GM12878 (cell line): ENCODE data around the gene PHRF1. TPM values are rescaled to one million over a fixed set of nuclear protein-coding genes. Genes with fewer than 3 reads are reported as not detected.

Experiments used
- ASH2L ChIP-seq: fragments of 300-600, 200-600 bp; sonication (generic); IDR thresholded peaks from 2 replicates; pipeline ENCODE4 v1.6.1; 2017; ENCODE audit warnings: low read depth, mild to moderate bottlenecking, borderline replicate concordance
- ATF2 ChIP-seq: IDR thresholded peaks from 2 replicates; pipeline ENCODE4 v1.6.1; 2012; ENCODE audit warnings: low read length, inconsistent platforms
- ELK1 ChIP-seq: IDR thresholded peaks from 2 replicates; pipeline ENCODE4 v1.6.1; 2012; ENCODE audit warnings: low read depth, low read length, improper control_type of control experiment
- HDAC2 ChIP-seq: fragments of 200-600 bp; sonication (generic); IDR thresholded peaks from 2 replicates; pipeline ENCODE4 v1.6.1; 2017
- SMC3 ChIP-seq: IDR thresholded peaks from 2 replicates; pipeline ENCODE4 v1.6.1; 2011; ENCODE audit warnings: low read length, improper control_type of control experiment, borderline replicate concordance
- microRNA counts: library from miRNA; unstranded; fragments of <30 nt; microRNA quantifications from one replicate; lab custom pipeline; 2016
- microRNA-seq: library from miRNA; unstranded; fragments of <30 nt; microRNA quantifications from one replicate; pipeline ENCODE4, GENCODE V29; 2018
- polyA plus RNA-seq, 11 experiments: library from polyadenylated mRNA; depleted of rRNA in 4 of 11; unstranded in 6 of 11; stranded (reverse) in 5 of 11; fragments of >200 nt; fragmentation: Nextera tagmentation in 4 of 11; fragmentation: Illumina TruSeq in 1 of 11; extraction: Ambion mirVana in 4 of 11; extraction: Trizol in 1 of 11; gene quantifications; 1 replicate in 1 of 11; 2 replicates in 10 of 11; pipeline versions ENCODE4 v1.2.1 to v1.2.3, GENCODE V29; 2011 to 2016; ENCODE audit warnings: inconsistent platforms in 2 of 11, missing spikeins in 2 of 11, low read depth in 1 of 11
- small RNA-seq: library from RNA; depleted of rRNA; stranded (forward); fragments of <200 nt; gene quantifications from one replicate; pipeline ENCODE3, GENCODE V24; 2014
- total RNA-seq, 4 experiments: library from RNA; depleted of rRNA in 3 of 4; stranded (reverse); fragments of >200 nt in 3 of 4; fragmentation: Illumina TruSeq in 1 of 4; extraction: Trizol in 1 of 4; gene quantifications; 2 replicates each; pipeline versions ENCODE4 v1.2.1 to v1.2.3, GENCODE V29; 2013 to 2021

Gene PHRF1
- total and polyA plus RNA-seq, 10 of the 15 experiments (the other 5 are each of a cell fraction or from before 2014, with no cell fraction given) = 0.13 to 43.5 (median 15.1) TPM

DNA sequence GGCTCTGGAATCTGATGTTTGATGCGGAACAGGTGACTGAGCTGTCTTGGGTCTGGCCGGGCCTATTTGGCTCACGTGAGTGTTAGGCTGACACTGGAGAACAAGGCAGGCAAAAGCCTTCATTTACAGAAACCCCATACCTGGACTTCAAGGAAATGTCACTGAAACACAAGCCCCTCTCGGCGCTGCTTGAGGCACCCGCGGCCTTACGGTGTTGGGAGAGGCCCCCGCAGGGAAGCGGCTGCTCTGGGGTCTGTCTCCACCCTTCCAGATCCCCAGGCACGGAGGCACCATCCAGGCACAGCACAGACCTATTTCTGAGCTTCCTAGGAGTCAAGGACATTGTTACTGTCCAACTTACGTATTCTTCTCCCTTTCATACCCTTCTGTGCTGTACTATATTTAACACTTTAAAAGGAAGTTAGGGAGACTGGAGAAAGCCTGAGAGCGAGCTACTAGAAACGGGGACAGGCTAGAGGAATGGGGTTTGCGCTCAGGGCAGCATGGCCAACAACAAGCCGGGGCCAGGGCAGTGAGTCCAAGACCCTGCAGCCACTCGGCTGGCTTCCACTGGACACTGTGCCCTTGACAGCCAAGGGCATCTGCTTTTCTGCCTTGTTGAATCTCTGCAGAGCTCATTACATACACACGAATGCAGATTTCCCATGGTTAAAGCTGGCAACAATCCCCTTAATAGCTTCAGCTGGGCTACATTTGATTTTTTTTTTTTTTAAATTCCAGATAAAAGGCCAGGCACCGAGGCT lies 84.6 kb downstream of the PHRF1 start (continued):
- no peak for TF ChIP-seq ATF2
- no peak for TF ChIP-seq ELK1
- TF ChIP-seq HDAC2 = no peak
- no peak for TF ChIP-seq ASH2L
- no peak for TF ChIP-seq SMC3

MicroRNAs within 50 kb of the gene (microRNA counts, 767-probe panel; counts per million panel counts)
- 2,553 counts per million, percentile 84 among the panel's probes with 10 or more counts for microRNA hsa-miR-210 (lab: Ali Mortazavi, UCI)

Small RNA genes lying within 50 kb of the gene (microRNA-seq; reads per million reads assigned to microRNA genes)
- 808 reads per million, percentile 88 among the genes with 10 or more reads in this experiment for gene MIR210

Small RNA genes lying within 50 kb of the gene (small RNA-seq; reads per million reads assigned to genes)
- gene MIR210 = 439 reads per million, percentile 99 among the genes with 10 or more reads in this experiment

Other genes starting within 250 kb of the PHRF1 start
Only the 7 nearest of the 24 such genes appear.
- gene HRAS, start 40.9 kb upstream of the PHRF1 start, total RNA-seq (2014; rRNA removed) = 43.5 and 47.6 TPM in 2 replicates
- 25.3 and 31.6 TPM in 2 replicates for gene HRAS, start 40.9 kb upstream of the PHRF1 start, total RNA-seq (2014; rRNA removed; fragmentation: Illumina TruSeq; extraction: Trizol)
- 58.0 and 70.7 TPM in 2 replicates for gene HRAS, start 40.9 kb upstream of the PHRF1 start, total RNA-seq (2021)
- 14.3 and 31.9 TPM in 2 replicates for gene HRAS, start 40.9 kb upstream of the PHRF1 start, polyA plus RNA-seq (2011; rRNA removed)
- 2.2 and 18.1 TPM in 2 replicates for gene HRAS, start 40.9 kb upstream of the PHRF1 start, polyA plus RNA-seq (2014; fragmentation: Illumina TruSeq; extraction: Trizol)
- gene HRAS, start 40.9 kb upstream of the PHRF1 start, polyA plus RNA-seq (2014; fragmentation: Nextera tagmentation; extraction: Ambion mirVana) = 10 to 100 TPM in 1 of 2 experiments, 1 to 10 TPM in 1; 2.8 to 12.7 TPM
- 52.7 and 56.9 TPM in 2 replicates for gene HRAS, start 40.9 kb upstream of the PHRF1 start, polyA plus RNA-seq (2014; rRNA removed)
- 10 to 100 TPM; 23.4 to 72.4 TPM for gene HRAS, start 40.9 kb upstream of the PHRF1 start, polyA plus RNA-seq (2016; fragmentation: Nextera tagmentation; extraction: Ambion mirVana)
- 0.60 and 0.79 TPM in 2 replicates for gene LRRC56, start 38.9 kb upstream of the PHRF1 start, total RNA-seq (2014; rRNA removed)
- 0.41 and 0.45 TPM in 2 replicates for gene LRRC56, start 38.9 kb upstream of the PHRF1 start, total RNA-seq (2014; rRNA removed; fragmentation: Illumina TruSeq; extraction: Trizol)
- 1.7 and 1.9 TPM in 2 replicates for gene LRRC56, start 38.9 kb upstream of the PHRF1 start, total RNA-seq (2021)
- gene LRRC56, start 38.9 kb upstream of the PHRF1 start, polyA plus RNA-seq (2011; rRNA removed) = 0.37 and 0.75 TPM in 2 replicates
- 0.19 TPM in 1 of 2 replicates, not detected in the other for gene LRRC56, start 38.9 kb upstream of the PHRF1 start, polyA plus RNA-seq (2014; fragmentation: Illumina TruSeq; extraction: Trizol)
- gene LRRC56, start 38.9 kb upstream of the PHRF1 start, polyA plus RNA-seq (2014; fragmentation: Nextera tagmentation; extraction: Ambion mirVana) = under 1 TPM in 1 of 2 experiments, not detected in 1; 0.02 TPM
- 1.6 and 1.9 TPM in 2 replicates for gene LRRC56, start 38.9 kb upstream of the PHRF1 start, polyA plus RNA-seq (2014; rRNA removed)
- 1 to 10 TPM in 1 of 2 experiments, under 1 TPM in 1; 0.62 to 1.0 TPM for gene LRRC56, start 38.9 kb upstream of the PHRF1 start, polyA plus RNA-seq (2016; fragmentation: Nextera tagmentation; extraction: Ambion mirVana)
- 2.1 and 3.8 TPM in 2 replicates for gene LMNTD2, start 15.7 kb upstream of the PHRF1 start, total RNA-seq (2014; rRNA removed)
- 0.45 and 0.83 TPM in 2 replicates for gene LMNTD2, start 15.7 kb upstream of the PHRF1 start, total RNA-seq (2014; rRNA removed; fragmentation: Illumina TruSeq; extraction: Trizol)
- 2.8 and 3.3 TPM in 2 replicates for gene LMNTD2, start 15.7 kb upstream of the PHRF1 start, total RNA-seq (2021)
- gene LMNTD2, start 15.7 kb upstream of the PHRF1 start, polyA plus RNA-seq (2011; rRNA removed) = 0.99 and 1.2 TPM in 2 replicates
- 0.22 TPM in 1 of 2 replicates, not detected in the other for gene LMNTD2, start 15.7 kb upstream of the PHRF1 start, polyA plus RNA-seq (2014; fragmentation: Illumina TruSeq; extraction: Trizol)
- gene LMNTD2, start 15.7 kb upstream of the PHRF1 start, polyA plus RNA-seq (2014; fragmentation: Nextera tagmentation; extraction: Ambion mirVana) = not detected
- gene LMNTD2, start 15.7 kb upstream of the PHRF1 start, polyA plus RNA-seq (2014; rRNA removed) = 3.5 and 4.1 TPM in 2 replicates
- 1 to 10 TPM in 1 of 2 experiments, under 1 TPM in 1; 0.88 to 1.4 TPM for gene LMNTD2, start 15.7 kb upstream of the PHRF1 start, polyA plus RNA-seq (2016; fragmentation: Nextera tagmentation; extraction: Ambion mirVana)
- 17.8 and 19.0 TPM in 2 replicates for gene RASSF7, start 15.5 kb upstream of the PHRF1 start, total RNA-seq (2014; rRNA removed)
- 2.8 and 3.0 TPM in 2 replicates for gene RASSF7, start 15.5 kb upstream of the PHRF1 start, total RNA-seq (2014; rRNA removed; fragmentation: Illumina TruSeq; extraction: Trizol)
- 15.1 and 16.8 TPM in 2 replicates for gene RASSF7, start 15.5 kb upstream of the PHRF1 start, total RNA-seq (2021)
- 3.4 and 9.6 TPM in 2 replicates for gene RASSF7, start 15.5 kb upstream of the PHRF1 start, polyA plus RNA-seq (2011; rRNA removed)
- gene RASSF7, start 15.5 kb upstream of the PHRF1 start, polyA plus RNA-seq (2014; fragmentation: Illumina TruSeq; extraction: Trizol) = 0.16 and 1.1 TPM in 2 replicates
- gene RASSF7, start 15.5 kb upstream of the PHRF1 start, polyA plus RNA-seq (2014; fragmentation: Nextera tagmentation; extraction: Ambion mirVana) = 1 to 10 TPM in 1 of 2 experiments, under 1 TPM in 1; 0.39 to 1.0 TPM
- 21.0 and 26.4 TPM in 2 replicates for gene RASSF7, start 15.5 kb upstream of the PHRF1 start, polyA plus RNA-seq (2014; rRNA removed)
- gene RASSF7, start 15.5 kb upstream of the PHRF1 start, polyA plus RNA-seq (2016; fragmentation: Nextera tagmentation; extraction: Ambion mirVana) = 10 to 100 TPM; 22.2 to 29.7 TPM
- 119 and 141 TPM in 2 replicates for gene IRF7, start 39.5 kb downstream of the PHRF1 start, total RNA-seq (2014; rRNA removed)
- 24.3 and 24.4 TPM in 2 replicates for gene IRF7, start 39.5 kb downstream of the PHRF1 start, total RNA-seq (2014; rRNA removed; fragmentation: Illumina TruSeq; extraction: Trizol)
- 115 and 116 TPM in 2 replicates for gene IRF7, start 39.5 kb downstream of the PHRF1 start, total RNA-seq (2021)
- gene IRF7, start 39.5 kb downstream of the PHRF1 start, polyA plus RNA-seq (2011; rRNA removed) = 22.0 and 65.3 TPM in 2 replicates
- gene IRF7, start 39.5 kb downstream of the PHRF1 start, polyA plus RNA-seq (2014; fragmentation: Illumina TruSeq; extraction: Trizol) = 0.71 and 8.1 TPM in 2 replicates
- gene IRF7, start 39.5 kb downstream of the PHRF1 start, polyA plus RNA-seq (2014; fragmentation: Nextera tagmentation; extraction: Ambion mirVana) = 10 to 100 TPM in 1 of 2 experiments, 1 to 10 TPM in 1; 4.4 to 26.4 TPM
- 129 and 142 TPM in 2 replicates for gene IRF7, start 39.5 kb downstream of the PHRF1 start, polyA plus RNA-seq (2014; rRNA removed)
- gene IRF7, start 39.5 kb downstream of the PHRF1 start, polyA plus RNA-seq (2016; fragmentation: Nextera tagmentation; extraction: Ambion mirVana) = 10 to 100 TPM; 69.9 to 88.5 TPM
- 0.05 TPM in 1 of 2 replicates, not detected in the other for gene CDHR5, start 48.5 kb downstream of the PHRF1 start, total RNA-seq (2014; rRNA removed)
- not detected in 2 replicates for gene CDHR5, start 48.5 kb downstream of the PHRF1 start, total RNA-seq (2014; rRNA removed; fragmentation: Illumina TruSeq; extraction: Trizol)
- gene CDHR5, start 48.5 kb downstream of the PHRF1 start, total RNA-seq (2021) = 0.40 TPM in 1 of 2 replicates, not detected in the other
- gene CDHR5, start 48.5 kb downstream of the PHRF1 start, polyA plus RNA-seq (2011; rRNA removed) = not detected in 2 replicates
- gene CDHR5, start 48.5 kb downstream of the PHRF1 start, polyA plus RNA-seq (2014; fragmentation: Illumina TruSeq; extraction: Trizol) = not detected in 2 replicates
- gene CDHR5, start 48.5 kb downstream of the PHRF1 start, polyA plus RNA-seq (2014; fragmentation: Nextera tagmentation; extraction: Ambion mirVana) = not detected
- gene CDHR5, start 48.5 kb downstream of the PHRF1 start, polyA plus RNA-seq (2014; rRNA removed) = 0.06 TPM in 1 of 2 replicates, not detected in the other
- not detected for gene CDHR5, start 48.5 kb downstream of the PHRF1 start, polyA plus RNA-seq (2016; fragmentation: Nextera tagmentation; extraction: Ambion mirVana)
- gene SCT, start 50.7 kb downstream of the PHRF1 start, total RNA-seq (2014; rRNA removed) = not detected in 2 replicates
- not detected in 2 replicates for gene SCT, start 50.7 kb downstream of the PHRF1 start, total RNA-seq (2014; rRNA removed; fragmentation: Illumina TruSeq; extraction: Trizol)
- gene SCT, start 50.7 kb downstream of the PHRF1 start, total RNA-seq (2021) = not detected in 2 replicates
- not detected in 2 replicates for gene SCT, start 50.7 kb downstream of the PHRF1 start, polyA plus RNA-seq (2011; rRNA removed)
- not detected in 2 replicates for gene SCT, start 50.7 kb downstream of the PHRF1 start, polyA plus RNA-seq (2014; fragmentation: Illumina TruSeq; extraction: Trizol)
- gene SCT, start 50.7 kb downstream of the PHRF1 start, polyA plus RNA-seq (2014; fragmentation: Nextera tagmentation; extraction: Ambion mirVana) = not detected
- gene SCT, start 50.7 kb downstream of the PHRF1 start, polyA plus RNA-seq (2014; rRNA removed) = not detected in 2 replicates
- not detected for gene SCT, start 50.7 kb downstream of the PHRF1 start, polyA plus RNA-seq (2016; fragmentation: Nextera tagmentation; extraction: Ambion mirVana)